NOMO-1 (cell line): ENCODE results near the gene ERF.

ENCODE experiments used
- DNase-seq, 2 experiments: peaks; one replicate each; lab custom pipeline; 2025; ENCODE audit not compliant: unreplicated experiment in 2 of 2; lab: John Stamatoyannopoulos, UW

The ERF gene

GRCh38 chr19:42287017-42287826 is 32.3 kb upstream of the ERF start:
- DNase-seq = no peak

DNA sequence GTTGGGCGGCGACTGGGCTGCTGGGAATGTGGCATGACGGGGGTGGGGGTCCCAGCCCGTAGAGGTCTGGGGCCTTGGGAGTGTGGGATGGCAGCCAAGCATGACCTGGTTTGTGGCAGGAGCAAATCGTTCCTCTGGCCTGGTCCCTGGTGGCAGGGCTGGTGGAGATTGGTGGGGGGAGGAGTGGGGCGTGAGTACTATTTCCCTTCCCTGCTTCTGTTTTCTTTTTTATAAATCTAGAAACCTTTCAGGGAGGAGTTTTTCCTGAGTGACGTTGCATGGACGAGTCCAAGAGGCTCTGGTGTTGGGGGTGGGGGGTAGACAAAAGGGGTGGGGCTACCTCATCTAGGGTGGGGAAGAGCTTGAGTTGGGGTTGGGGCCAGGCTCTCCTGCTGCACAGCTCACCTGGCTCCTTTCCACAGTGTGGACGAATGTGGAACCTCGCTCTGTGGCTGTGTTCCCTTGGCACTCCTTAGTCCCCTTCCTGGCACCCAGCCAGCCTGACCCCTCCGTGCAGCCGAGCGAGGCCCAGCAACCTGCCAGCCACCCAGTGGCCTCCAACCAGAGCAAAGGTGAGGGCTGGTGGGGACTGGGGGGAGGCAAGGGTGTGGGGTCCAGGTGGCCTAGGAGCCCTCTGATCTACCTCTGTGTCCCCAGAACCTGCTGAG is 31.6 kb upstream of the ERF start:
- peak in 1 of 2 experiments; percentile 1 for DNase-seq

DNA sequence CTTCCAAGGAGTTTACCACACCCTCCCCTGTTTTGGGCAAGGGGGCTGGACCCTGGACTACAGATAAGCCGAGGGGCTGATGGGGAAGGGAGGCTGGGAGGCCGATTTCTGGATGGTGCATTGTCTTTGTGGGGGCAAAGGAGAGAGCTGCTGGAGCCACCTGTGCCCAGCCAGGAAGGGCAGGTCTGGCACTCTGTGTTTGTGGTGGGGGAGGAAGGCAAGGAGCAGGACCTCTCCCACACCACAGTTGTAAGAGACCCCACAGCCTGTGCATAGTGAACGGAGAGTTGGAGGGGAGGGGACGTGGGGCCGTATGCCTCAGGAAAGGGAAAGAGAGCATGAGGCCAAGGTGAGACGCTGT is 31.0 kb upstream of the ERF start:
- no peak for DNase-seq

GRCh38 chr19:42285541-42285941 is 30.6 kb upstream of the ERF start:
- peak; percentile 30 to 41 for DNase-seq

- peak in 1 of 2 experiments; percentile 26 for DNase-seq
Observed at GRCh38 chr19:42284591-42285341, 29.8 kb upstream of the ERF start.

- peak; percentile 69 to 78 for DNase-seq
Observed at GRCh38 chr19:42284066-42284501, 29.2 kb upstream of the ERF start.

DNA sequence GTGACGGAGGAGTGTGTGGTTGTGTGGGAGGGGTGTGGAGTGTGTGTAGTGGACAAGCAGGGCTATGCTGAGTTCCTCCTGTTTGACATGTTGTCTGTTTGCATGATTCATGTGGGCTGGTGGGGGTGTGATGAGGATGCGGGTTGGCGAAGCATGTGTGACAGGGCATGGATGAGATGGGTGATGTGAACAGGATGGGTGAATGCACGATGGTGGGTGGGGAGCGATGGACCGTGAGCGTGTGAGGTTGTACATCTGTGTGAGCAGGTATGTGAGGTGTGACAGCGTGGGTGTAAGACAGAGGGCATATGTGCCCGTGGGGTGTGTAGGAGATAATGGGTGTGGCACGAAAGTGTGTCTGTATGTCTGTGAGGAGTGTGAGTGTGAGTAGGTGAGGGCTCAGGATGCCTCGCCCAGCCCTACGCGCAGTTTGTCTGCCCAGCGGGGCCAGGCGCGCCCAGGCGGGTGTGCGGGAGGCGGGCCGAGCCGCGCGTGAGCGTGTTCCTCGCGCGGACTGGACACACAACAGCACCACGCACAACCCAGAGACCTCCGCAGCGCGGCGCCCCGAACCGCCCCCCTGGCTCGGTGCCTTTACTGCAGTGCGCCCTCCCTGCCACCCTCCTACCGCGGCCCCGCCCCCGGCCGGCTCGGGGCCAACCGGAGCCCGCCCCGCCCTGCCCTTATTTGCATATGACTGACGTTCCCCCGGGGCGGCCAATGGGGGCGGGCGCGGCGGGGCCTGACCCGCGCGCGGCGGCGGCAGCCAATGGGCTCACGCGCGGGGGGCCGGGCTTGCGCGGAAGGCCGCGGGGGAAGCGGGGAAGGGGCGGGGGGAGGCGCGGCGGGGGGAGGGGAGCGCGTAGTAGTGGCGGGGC is 28.5 kb upstream of the ERF start:
- DNase-seq = peak; percentile 84 to 98

GRCh38 chr19:42282819-42283187 is 27.9 kb upstream of the ERF start:
- no peak for DNase-seq

DNA sequence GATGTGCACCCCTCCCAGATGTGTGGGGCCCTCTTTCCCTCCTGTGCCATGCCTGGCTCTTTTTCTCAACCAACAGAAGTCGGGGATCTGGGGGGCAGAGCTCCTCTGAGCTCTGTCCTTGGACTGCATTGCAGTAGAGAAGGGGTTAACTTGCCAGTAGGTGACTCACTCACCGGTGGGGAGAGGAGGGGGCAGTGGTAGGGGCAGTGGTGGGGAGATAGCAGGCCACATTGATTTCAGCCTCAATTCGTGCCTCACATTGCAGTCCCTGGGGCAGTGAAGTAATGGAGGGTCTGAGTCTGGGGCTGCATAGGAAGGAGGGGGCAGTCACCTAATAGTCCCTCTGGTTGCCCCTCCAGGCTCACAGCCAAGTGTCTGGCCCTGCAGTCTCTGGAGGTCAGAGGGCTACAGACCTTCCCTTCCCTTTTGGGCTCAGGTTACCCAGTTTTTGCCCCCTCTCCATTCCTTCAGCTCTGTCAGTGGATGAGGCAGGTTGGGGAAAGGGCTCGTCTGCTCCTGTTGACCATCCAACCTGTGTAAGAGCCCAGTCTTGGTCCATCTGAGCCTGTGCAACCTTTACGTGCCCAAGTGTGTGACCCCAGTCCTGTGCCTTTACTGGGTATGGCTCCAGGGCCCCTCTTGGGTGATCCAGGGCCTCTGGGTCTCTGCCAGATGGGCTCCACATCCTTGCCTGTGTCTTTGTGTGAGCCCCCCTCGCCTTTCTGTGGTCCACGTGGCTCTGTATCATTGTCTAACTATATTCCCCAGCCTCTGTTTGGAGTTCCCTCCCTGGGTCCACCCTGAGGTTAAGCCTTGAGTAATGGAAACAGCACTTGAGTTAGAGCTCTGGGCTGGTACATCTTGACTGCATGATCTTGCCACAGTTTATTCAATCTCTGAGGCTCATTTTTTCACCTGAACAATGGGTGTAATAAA is 27.2 kb upstream of the ERF start:
- no peak for DNase-seq

DNA sequence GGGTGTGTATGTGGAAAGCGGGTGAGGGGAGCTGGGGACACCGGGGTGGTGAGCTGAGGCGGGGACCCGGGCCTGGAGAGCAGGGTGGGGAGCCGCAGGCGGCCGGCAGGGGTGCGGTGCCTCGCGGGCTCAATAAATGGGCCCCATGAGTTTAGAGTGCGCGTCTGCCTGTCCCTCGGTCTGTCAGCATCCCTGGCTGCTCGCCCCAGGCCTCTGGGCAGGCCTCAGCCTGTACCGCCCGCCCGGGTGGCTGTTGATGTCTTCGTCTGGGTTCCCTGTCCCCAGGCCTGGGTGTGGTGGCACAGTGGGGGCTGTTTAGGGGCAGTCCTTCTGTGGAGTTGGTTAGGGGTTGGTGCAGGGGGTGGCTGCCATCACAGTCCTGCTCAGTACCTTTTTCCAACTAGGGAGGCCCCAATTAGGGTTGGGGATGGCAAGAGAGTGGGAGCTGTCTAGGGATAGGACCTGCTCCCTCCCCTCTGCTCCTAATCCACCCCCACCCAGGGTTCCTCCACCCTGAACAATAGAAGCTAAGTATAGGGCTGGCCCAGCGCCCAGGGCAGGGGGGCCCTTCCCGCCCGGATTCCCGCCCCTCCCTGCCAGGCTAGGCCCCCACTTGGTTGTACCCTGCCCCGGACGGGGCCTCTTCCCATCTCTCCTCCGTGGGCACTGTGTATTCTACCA is 26.4 kb upstream of the ERF start:
- peak; percentile 32 to 51 for DNase-seq

GRCh38 chr19:42280815-42281145 is 25.9 kb upstream of the ERF start:
- no peak for DNase-seq

DNA sequence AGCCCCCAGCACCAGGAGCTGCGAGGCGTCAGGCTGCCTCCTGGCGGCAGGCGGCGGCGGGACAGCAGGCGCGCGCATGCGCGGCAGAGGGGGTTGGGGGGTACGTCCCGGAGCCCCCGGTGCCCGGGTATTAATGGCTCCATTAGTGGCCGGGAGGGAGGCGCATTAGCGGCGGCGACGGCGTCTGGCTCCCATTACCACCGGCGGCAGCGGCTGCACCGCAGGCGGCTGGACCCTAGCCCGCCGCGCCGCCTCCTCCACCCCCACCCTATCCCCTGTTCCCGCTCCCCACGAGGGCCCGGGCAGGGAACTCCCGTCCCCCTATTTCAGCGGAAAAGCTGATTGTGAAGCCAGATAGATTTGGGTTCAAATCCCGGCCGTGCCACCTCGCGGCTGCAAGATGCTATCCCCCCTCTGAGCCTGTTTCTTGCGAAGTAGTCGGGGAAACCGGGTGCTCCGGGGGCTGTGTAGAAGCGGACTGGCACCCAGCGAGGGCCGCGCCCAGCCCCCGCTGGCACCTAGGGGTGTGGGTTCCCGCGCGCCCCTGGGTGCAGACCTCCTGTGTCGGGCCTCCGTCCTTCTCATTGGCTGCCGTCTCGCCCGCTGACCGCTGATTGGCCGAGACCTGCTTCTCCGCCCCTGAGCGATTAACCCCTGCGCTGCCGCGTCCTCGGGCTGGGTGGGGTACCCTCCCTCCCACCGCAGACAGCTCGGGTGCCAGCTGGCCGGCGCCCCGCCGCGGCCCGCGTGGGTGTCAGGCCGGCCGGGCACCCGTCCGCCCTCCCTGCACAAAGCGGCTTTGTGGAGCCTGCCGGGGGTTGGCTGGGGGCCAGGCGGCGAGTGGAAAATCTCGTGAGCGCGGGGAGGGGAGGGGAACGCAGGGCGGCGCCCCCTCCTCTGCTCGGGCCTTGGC is 25.2 kb upstream of the ERF start:
- DNase-seq = peak; percentile 69 to 78

GRCh38 chr19:42279155-42279901 is 24.4 kb upstream of the ERF start:
- peak in 1 of 2 experiments; percentile 28 for DNase-seq

GRCh38 chr19:42278452-42279154 is 23.7 kb upstream of the ERF start:
- DNase-seq = no peak

- DNase-seq = no peak
Observed at GRCh38 chr19:42277821-42278451, 23.0 kb upstream of the ERF start.

DNA sequence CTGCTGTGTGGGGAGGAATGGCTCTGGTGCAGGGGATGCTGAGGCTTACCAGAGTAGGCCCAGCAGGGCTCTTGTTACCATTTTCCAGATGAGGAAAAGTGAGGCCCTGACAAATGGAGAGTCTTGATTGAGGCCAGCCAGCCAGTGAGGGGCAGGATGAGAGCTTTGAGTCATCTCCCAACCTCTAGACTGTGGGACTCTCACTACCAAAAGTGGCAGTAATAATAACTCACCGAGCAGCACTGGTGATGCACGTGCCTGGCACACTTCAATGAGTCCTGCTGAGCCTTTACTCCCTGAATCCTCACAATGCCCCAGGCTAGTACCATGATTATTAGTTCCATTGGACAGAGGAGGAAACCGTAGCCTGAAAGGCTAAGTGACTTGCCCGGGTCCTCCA is 21.9 kb upstream of the ERF start:
- DNase-seq = no peak
